ENCODE measurements around the gene SPATA31D3.

DNA sequence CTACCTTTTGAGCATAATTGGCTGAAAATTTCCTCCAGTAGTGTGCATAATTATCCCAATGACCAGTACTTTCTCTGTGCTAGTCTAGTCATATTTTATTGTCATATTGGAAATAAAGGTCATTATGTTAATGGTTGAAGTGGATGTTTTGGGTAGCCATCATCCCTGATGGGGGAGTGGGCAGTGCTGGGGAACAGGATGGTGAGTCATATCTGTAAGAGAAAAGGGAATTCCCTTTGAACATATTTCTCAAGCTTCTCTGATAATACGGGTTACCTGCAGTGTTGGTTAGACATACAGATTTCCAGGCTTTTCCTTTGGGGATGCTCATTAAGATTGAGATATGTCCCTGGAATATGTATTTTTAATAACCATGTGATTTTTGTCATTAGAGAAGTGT is 48.4 kb upstream of the SPATA31D3 start:
- TF ChIP-seq MAFK (IDR thresholded peaks at IDR 0.05; ENCODE audit: partially characterized antibody) (no peak), CBX2 (IDR thresholded peaks at IDR 0.05; ENCODE audit: borderline replicate concordance, low read depth) (no peak), RAD21 (conservative IDR thresholded peaks at IDR 0.05 in 1 of 2, IDR thresholded peaks at IDR 0.05 in 1 of 2) (no peak), SMC3 (IDR thresholded peaks at IDR 0.05) (no peak), CBX8 (IDR thresholded peaks at IDR 0.05) (no peak)
- TF ChIP-seq, protein P1, sequence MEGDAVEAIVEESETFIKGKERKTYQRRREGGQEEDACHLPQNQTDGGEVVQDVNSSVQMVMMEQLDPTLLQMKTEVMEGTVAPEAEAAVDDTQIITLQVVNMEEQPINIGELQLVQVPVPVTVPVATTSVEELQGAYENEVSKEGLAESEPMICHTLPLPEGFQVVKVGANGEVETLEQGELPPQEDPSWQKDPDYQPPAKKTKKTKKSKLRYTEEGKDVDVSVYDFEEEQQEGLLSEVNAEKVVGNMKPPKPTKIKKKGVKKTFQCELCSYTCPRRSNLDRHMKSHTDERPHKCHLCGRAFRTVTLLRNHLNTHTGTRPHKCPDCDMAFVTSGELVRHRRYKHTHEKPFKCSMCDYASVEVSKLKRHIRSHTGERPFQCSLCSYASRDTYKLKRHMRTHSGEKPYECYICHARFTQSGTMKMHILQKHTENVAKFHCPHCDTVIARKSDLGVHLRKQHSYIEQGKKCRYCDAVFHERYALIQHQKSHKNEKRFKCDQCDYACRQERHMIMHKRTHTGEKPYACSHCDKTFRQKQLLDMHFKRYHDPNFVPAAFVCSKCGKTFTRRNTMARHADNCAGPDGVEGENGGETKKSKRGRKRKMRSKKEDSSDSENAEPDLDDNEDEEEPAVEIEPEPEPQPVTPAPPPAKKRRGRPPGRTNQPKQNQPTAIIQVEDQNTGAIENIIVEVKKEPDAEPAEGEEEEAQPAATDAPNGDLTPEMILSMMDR (IDR thresholded peaks at IDR 0.05), result no peak
